ENCODE measurements around the gene NSUN6. TPM values are rescaled to one million over a fixed set of nuclear protein-coding genes. Genes with fewer than 3 reads are reported as not detected.

NSUN6 gene
- total RNA-seq, 4 donors from 2014 or later, result 8.6 to 69.3 (median 15.4) TPM

- intact Hi-C loops (cut with DNase I; ENCODE audit: low total_unique reads), result no loop called here
- TF ChIP-seq EP300 (IDR thresholded peaks at IDR 0.05; ENCODE audit: low read depth), result no peak
- no peak for TF ChIP-seq POLR2AphosphoS5 (IDR thresholded peaks at IDR 0.05)
- no peak for TF ChIP-seq POLR2A (IDR thresholded peaks at IDR 0.05)
- TF ChIP-seq CTCF (IDR thresholded peaks at IDR 0.05), result no peak
These were observed 33.6 kb upstream of the NSUN6 start for GRCh38 chr10:18684953-18685352.

GRCh38 chr10:18684416-18684815 lies 33.0 kb upstream of the NSUN6 start:
- no peak overlapping the region for H3K27ac ChIP-seq
- no peaks in the 10 kb centered on the region for H3K36me3 ChIP-seq
- no peak overlapping the region for H3K4me3 ChIP-seq
- TF ChIP-seq POLR2A (IDR thresholded peaks at IDR 0.05) (no peak), EP300 (IDR thresholded peaks at IDR 0.05; ENCODE audit: low read depth) (no peak), POLR2AphosphoS5 (IDR thresholded peaks at IDR 0.05) (no peak), CTCF (IDR thresholded peaks at IDR 0.05) (no peak)
- H3K27me3 ChIP-seq, result no peaks in the 10 kb centered on the region
- intact Hi-C loops (cut with DNase I; ENCODE audit: low total_unique reads), result no loop called here
- no peak for DNase-seq
- H3K4me1 ChIP-seq, result no peaks in the 10 kb centered on the region
- in situ Hi-C loops (cut with MboI; ENCODE audit: low pct_ligation_motif_present in 1 of 4, low pct_unique_long_range_greater_than_20kb in 1 of 4, low sequenced_read_pairs in 3 of 4), result no loop called here
- H3K9me3 ChIP-seq, result no peaks in the 10 kb centered on the region
- WGBS, 2 donors (ENCODE audit: low coverage in 1 of 2), result 40 to 56% methylated on average over 1 of the region's 1 CpG

More at GRCh38 chr10:18684953-18685352, 33.6 kb upstream of the NSUN6 start:
- WGBS, 2 donors (ENCODE audit: low coverage in 1 of 2), result 60% methylated on average over 3 of the region's 3 CpGs; no CpG with 5 or more reads in 1 of the 2 donors
- Histone ChIP-seq H3K27me3 (no peaks in the 10 kb centered on the region), H3K4me1 (no peaks in the 10 kb centered on the region), H3K27ac (no peak overlapping the region), H3K36me3 (no peaks in the 10 kb centered on the region), H3K9me3 (no peaks in the 10 kb centered on the region), H3K4me3 (no peak overlapping the region)
- in situ Hi-C loops (cut with MboI; ENCODE audit: low pct_ligation_motif_present in 1 of 4, low pct_unique_long_range_greater_than_20kb in 1 of 4, low sequenced_read_pairs in 3 of 4), result no loop called here
- no peak for DNase-seq

- Histone ChIP-seq H3K36me3 (no peaks in the 10 kb centered on the region), H3K27me3 (no peaks in the 10 kb centered on the region), H3K4me3 (no peak overlapping the region), H3K9me3 (no peaks in the 10 kb centered on the region), H3K4me1 (no peaks in the 10 kb centered on the region), H3K27ac (no peak overlapping the region)
- no peak for DNase-seq
- 69 to 77% methylated on average over 1 of the region's 1 CpG for WGBS, 2 donors (ENCODE audit: low coverage in 1 of 2)
- intact Hi-C loops (cut with DNase I; ENCODE audit: low total_unique reads), result no loop called here
- in situ Hi-C loops (cut with MboI; ENCODE audit: low pct_ligation_motif_present in 1 of 4, low pct_unique_long_range_greater_than_20kb in 1 of 4, low sequenced_read_pairs in 3 of 4), result no loop called here
- TF ChIP-seq CTCF (IDR thresholded peaks at IDR 0.05) (no peak), POLR2AphosphoS5 (IDR thresholded peaks at IDR 0.05) (no peak), POLR2A (IDR thresholded peaks at IDR 0.05) (no peak), EP300 (IDR thresholded peaks at IDR 0.05; ENCODE audit: low read depth) (no peak)
These were observed 32.0 kb upstream of the NSUN6 start for GRCh38 chr10:18683427-18683826.

- Histone ChIP-seq H3K4me1 (no peaks in the 10 kb centered on the region), H3K27me3 (no peaks in the 10 kb centered on the region), H3K36me3 (peaks cover 0 to 5% (median 0%) of the 10 kb centered on the region in 4 donors), H3K9me3 (no peaks in the 10 kb centered on the region), H3K27ac (no peak overlapping the region), H3K4me3 (no peak overlapping the region)
- DNase-seq, result no peak
- intact Hi-C loops (cut with DNase I; ENCODE audit: low total_unique reads), result no loop called here
- no peak for TF ChIP-seq POLR2A (IDR thresholded peaks at IDR 0.05)
- no peak for TF ChIP-seq POLR2AphosphoS5 (IDR thresholded peaks at IDR 0.05)
- TF ChIP-seq EP300 (IDR thresholded peaks at IDR 0.05; ENCODE audit: low read depth), result no peak
- TF ChIP-seq CTCF (IDR thresholded peaks at IDR 0.05), result no peak
- WGBS, 2 donors (ENCODE audit: low coverage in 1 of 2), result 69 to 82% methylated on average over 4 of the region's 4 CpGs
- in situ Hi-C loops (cut with MboI; ENCODE audit: low pct_ligation_motif_present in 1 of 4, low pct_unique_long_range_greater_than_20kb in 1 of 4, low sequenced_read_pairs in 3 of 4), result no loop called here
These were observed 30.6 kb upstream of the NSUN6 start for GRCh38 chr10:18681971-18682411.

Measured in transverse colon (tissue), 4 donors.